ENCODE measurements around the gene TAS2R38. TPM values are rescaled to one million over a fixed set of nuclear protein-coding genes. Genes with fewer than 3 reads are reported as not detected.

The TAS2R38 gene
- polyA plus RNA-seq, 2 donors: not detected

DNA sequence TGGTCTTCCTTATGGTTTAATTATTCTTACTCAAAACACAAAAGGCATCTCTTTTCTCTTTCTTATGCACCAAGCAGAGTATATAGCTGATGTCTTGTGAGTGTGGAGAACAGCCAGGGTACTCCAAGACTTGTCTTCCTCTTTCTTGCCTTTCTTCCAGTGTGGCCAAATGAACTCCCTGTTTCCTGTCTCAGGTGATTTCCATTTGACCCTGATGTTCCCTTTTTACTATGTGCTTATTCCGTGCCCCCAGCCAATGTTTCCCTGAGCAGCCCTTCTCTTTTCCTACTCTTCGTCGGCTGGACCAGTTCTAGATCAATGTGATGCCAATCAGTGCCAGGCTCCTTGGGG, 44.8 kb downstream of the TAS2R38 start:
- WGBS, 2 donors: 84 to 90% methylated on average over 3 of the region's 3 CpGs
- H3K9me3 ChIP-seq (ENCODE audit: control insufficient read depth in 2 of 2, insufficient read depth in 1 of 2, low read depth in 1 of 2, low read length in 1 of 2): no peaks in the 10 kb centered on the region
- no peaks in the 10 kb centered on the region for H3K27me3 ChIP-seq (ENCODE audit: control insufficient read depth in 1 of 2, insufficient read depth in 2 of 2, low read length in 2 of 2)
- no peaks in the 10 kb centered on the region for H3K4me1 ChIP-seq (ENCODE audit: control insufficient read depth in 2 of 2, insufficient read depth in 2 of 2, low read length in 1 of 2)
- H3K4me3 ChIP-seq (ENCODE audit: low read depth in 1 of 2, low read length in 2 of 2): no peak overlapping the region
- H3K27ac ChIP-seq (ENCODE audit: low read depth in 2 of 2, low read length in 1 of 2): no peak overlapping the region
- H3K36me3 ChIP-seq (ENCODE audit: control insufficient read depth in 2 of 2, insufficient read depth in 2 of 2, low read length in 1 of 2): no peaks in the 10 kb centered on the region

DNA sequence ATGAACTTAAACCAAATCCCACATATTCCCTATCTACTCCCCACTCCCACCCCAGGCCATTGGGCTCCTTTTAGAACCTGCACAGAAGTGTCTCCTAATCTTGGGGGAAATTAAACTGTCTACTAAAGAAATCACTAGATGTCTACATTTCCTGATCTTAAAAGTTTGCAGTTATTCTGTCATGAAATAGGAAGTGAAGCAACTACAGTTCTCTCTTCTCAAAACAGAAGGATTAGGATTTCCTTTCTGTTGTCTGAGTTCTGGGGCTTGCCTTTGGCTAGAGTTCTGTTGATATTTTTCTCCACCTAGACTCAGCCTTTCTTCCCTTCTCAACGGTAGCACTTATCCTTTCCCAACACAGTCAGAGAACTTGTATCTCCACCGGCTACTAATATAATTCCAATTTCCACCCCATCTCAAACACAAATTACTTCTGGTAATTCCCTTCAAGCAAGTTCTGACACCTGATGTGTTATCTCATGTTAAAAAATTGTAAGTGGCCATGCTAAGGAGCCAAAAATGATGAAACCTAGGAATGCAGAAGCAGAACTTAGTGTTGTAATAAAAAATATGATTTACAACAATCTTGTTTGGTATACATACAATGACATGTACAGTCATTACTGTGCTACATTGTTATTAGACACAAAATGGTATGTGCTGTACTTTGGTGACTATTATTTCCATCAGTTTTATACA, 45.3 kb downstream of the TAS2R38 start:
- Histone ChIP-seq H3K9me3 (ENCODE audit: control insufficient read depth in 2 of 2, insufficient read depth in 1 of 2, low read depth in 1 of 2, low read length in 1 of 2) (no peaks in the 10 kb centered on the region), H3K4me1 (ENCODE audit: control insufficient read depth in 2 of 2, insufficient read depth in 2 of 2, low read length in 1 of 2) (no peaks in the 10 kb centered on the region), H3K27me3 (ENCODE audit: control insufficient read depth in 1 of 2, insufficient read depth in 2 of 2, low read length in 2 of 2) (no peaks in the 10 kb centered on the region), H3K36me3 (ENCODE audit: control insufficient read depth in 2 of 2, insufficient read depth in 2 of 2, low read length in 1 of 2) (no peaks in the 10 kb centered on the region), H3K27ac (ENCODE audit: low read depth in 2 of 2, low read length in 1 of 2) (no peak overlapping the region), H3K4me3 (ENCODE audit: low read depth in 1 of 2, low read length in 2 of 2) (no peak overlapping the region)
- 71 to 77% methylated on average over 2 of the region's 2 CpGs for WGBS, 2 donors

Other genes starting within 250 kb of the TAS2R38 start
- gene SSBP1, start 235.4 kb downstream of the TAS2R38 start, polyA plus RNA-seq: 100 to 1,000 TPM; 159 to 209 TPM
- under 1 TPM in 1 of 2 donors, not detected in 1; 0.10 TPM for gene TAS2R3, start 209.7 kb downstream of the TAS2R38 start, polyA plus RNA-seq
- gene TAS2R4, start 197.1 kb downstream of the TAS2R38 start, polyA plus RNA-seq: under 1 TPM; 0.11 to 0.51 TPM
- gene TAS2R5, start 183.6 kb downstream of the TAS2R38 start, polyA plus RNA-seq: 1 to 10 TPM in 1 of 2 donors, under 1 TPM in 1; 0.28 to 1.0 TPM
- gene PRSS37, start 132.3 kb downstream of the TAS2R38 start, polyA plus RNA-seq: not detected
- not detected for gene OR9A4, start 57.4 kb downstream of the TAS2R38 start, polyA plus RNA-seq
- gene CLEC5A, start 26.8 kb downstream of the TAS2R38 start, polyA plus RNA-seq: under 1 TPM; 0.69 to 0.78 TPM
- under 1 TPM; 0.01 to 0.02 TPM for gene MGAM, start 22.1 kb upstream of the TAS2R38 start, polyA plus RNA-seq
- gene MGAM2, start 137.9 kb upstream of the TAS2R38 start, polyA plus RNA-seq: not detected